HG03039 (cell line): ENCODE measurements around the gene NUAK2.

ENCODE experiments used
- ATAC-seq: cut with Tn5 transposase; IDR thresholded peaks from one replicate; pipeline ENCODE4 v1.9.1; 2021; ENCODE audit warnings: mild to moderate bottlenecking, moderate library complexity; ENCODE audit not compliant: unreplicated experiment

NUAK2 gene

GRCh38 chr1:205346956-205347574, 25.5 kb upstream of the NUAK2 start:
- no peak for ATAC-seq

- no peak for ATAC-seq
These were observed 24.2 kb upstream of the NUAK2 start for GRCh38 chr1:205345761-205346160.

- no peak for ATAC-seq
These were observed 22.8 kb upstream of the NUAK2 start for GRCh38 chr1:205344066-205344928.

- no peak for ATAC-seq
These were observed 22.0 kb upstream of the NUAK2 start for GRCh38 chr1:205343431-205344065.

- ATAC-seq: no peak
These were observed 21.4 kb upstream of the NUAK2 start for GRCh38 chr1:205342986-205343385.

GRCh38 chr1:205340676-205341075, 19.1 kb upstream of the NUAK2 start:
- ATAC-seq: no peak

- ATAC-seq: no peak
These were observed 18.2 kb upstream of the NUAK2 start for GRCh38 chr1:205339717-205340116.

- ATAC-seq: no peak
These were observed 17.7 kb upstream of the NUAK2 start for GRCh38 chr1:205339197-205339702.

GRCh38 chr1:205338011-205338410, 16.5 kb upstream of the NUAK2 start:
- ATAC-seq: no peak

DNA sequence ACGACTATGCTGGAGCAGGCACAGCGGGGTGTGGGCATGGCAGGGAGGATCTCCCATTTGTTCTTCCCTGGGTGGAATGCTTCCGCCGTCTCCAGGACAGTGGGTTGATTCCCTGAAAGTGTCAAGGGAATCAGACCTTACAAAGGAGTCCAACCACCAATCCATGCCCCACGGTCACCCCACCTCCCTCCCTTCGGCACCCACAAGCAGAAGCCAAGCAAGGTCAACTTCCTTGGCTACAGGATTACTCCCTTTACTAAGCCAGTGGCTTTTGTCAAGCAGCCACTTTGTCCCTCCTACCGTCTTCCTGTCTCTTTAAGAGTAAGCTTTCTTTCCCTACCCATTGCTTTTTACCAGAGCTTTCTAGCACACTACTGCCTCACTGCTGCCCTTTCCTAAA, 15.9 kb upstream of the NUAK2 start:
- no peak for ATAC-seq

DNA sequence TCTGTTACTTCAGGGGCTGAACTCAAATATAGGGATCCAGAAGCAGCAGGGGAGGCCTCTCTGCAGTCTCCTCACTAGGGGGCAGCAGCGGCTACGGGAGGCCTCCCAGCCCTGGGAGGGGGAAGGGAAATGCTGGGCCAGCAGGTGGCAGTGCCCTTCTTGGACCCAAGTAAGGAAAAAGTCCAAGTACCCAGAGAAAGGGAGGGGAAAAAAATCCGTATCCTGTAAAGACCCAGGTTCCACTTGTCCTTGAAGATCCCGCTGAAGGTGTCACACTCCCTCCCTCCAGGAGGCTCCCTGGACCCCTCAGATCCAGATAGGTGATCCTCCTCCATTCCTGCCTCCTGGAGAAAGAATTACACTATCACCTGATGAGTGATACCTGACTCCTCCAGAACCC, 14.1 kb upstream of the NUAK2 start:
- no peak for ATAC-seq

GRCh38 chr1:205332015-205332791, 10.7 kb upstream of the NUAK2 start:
- no peak for ATAC-seq

DNA sequence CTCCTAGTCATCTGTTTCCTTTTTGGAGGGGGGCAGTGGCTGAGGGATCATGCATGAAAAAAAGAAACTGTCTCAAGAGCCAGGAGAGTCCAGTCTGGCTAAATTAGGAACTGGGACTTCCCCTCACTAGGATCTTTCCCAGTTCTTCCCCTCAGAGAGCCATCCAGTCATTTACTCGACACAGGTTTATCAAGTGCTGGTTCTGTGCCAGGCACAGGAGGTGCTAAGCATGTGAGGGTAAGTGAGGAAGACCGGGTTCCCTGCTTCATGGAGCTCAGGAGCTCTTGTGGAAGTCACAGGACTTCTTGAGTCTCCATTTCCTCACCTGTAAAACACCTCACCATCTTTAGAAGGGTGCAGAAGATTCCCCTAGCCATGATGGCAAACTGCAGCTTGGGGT, 8.6 kb upstream of the NUAK2 start:
- no peak for ATAC-seq

DNA sequence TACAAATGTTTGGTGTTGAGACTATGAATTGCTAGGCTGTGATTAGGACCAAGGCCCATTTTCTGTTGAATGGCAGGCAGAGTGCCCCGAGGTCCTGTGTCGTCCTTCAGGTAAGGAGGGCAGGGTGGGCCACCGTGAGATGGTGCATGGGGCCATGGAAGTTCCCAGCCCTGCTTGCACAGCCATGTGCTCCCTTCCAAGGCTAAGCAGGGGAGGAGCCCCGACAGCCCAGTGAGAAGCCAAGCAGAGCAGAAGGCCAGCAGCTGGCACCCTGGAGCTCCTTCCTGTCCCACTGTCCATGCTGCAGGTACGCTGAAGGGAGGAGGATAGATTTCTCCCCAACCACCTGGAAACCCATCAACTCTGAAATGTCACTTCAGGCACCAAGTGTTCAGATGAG, 8.2 kb upstream of the NUAK2 start:
- no peak for ATAC-seq

- ATAC-seq: no peak
These were observed 6.9 kb upstream of the NUAK2 start for GRCh38 chr1:205328476-205328875.

DNA sequence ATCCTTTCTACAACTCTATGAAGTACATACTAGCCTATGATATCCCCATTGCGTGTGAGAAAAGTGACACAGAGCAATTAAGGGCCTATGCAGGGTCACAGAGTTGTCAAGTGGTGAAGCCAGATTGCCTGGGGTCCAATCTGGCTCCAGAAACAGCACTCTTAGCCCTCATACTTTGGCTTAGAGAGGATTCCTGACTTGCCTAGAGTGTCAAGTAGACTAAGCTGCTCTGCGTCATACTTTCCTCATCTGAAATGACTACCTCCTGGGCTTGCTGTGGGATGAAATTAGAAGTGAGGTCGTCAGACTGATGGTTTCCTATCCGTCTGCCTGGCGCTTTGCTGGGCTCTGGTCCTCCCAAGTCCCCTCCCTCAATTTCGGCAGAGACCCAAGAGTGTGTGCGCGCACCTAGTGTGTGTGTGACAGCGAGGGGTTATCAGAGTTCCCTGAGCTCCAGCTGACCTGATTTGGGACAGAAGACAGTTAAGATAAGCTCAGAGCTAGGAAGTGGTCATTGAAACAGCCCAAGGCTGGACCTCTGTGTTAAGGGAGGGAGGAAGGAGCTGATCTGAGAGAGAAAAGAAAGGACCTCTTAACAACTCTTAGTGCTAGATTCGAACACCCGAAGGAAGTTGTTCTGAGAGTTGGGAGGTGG, 5.4 kb upstream of the NUAK2 start:
- ATAC-seq: no peak

DNA sequence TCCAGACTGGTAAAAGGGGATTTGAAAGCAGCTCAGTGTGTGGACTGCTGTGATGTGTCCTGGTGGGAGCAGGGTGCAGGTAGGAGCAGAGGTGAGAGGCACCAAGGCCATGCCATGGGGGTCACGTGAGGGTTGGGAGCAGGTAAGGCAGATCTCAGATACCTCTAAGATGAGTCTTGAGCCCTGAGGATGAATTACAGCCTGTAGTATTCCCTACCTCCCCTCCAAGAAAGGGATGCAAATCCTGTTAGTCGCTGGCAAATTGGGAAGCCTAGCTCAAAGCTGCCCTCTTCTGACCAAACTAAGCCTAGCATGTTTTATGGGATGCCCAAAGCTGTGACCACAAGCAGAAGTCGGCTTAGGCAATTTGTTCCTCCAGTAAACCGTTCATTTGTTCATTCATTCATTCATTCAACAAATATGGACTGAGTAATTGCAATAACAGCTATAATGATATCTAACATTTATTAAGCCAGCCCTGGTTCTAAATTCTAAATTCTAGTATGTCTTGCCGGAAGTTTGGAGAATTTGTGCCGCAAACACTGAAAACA, 3.9 kb upstream of the NUAK2 start:
- ATAC-seq: no peak

GRCh38 chr1:205324781-205325180, 3.2 kb upstream of the NUAK2 start:
- no peak for ATAC-seq

- no peak for ATAC-seq
These were observed 2.2 kb upstream of the NUAK2 start for GRCh38 chr1:205323794-205324193.

GRCh38 chr1:205321959-205322283, 376 bp upstream of the NUAK2 start:
- no peak for ATAC-seq
